Endothelial cell of umbilical vein (primary cell): ENCODE results near the gene ACTL7A. TPM values are rescaled to one million over a fixed set of nuclear protein-coding genes. Genes with fewer than 3 reads are reported as not detected.
"Not testable (repeated sequence)": the region's sequence is repeated elsewhere in the genome, so short reads cannot be mapped to it uniquely, and the experiment has no call there.

ENCODE experiments used
- BruUV-seq: library from RNA; stranded (reverse); fragments of 400-500 nt; replicated peaks from 2 replicates; lab custom pipeline; 2021; lab: Mats Ljungman, UMichigan
- CTCF ChIA-PET: fragments of 300-600, 350-600 bp; sonication (Branson Sonifier 250); formaldehyde crosslinking; loops from one replicate; lab custom pipeline; 2021; ENCODE audit warnings: antibody characterized with exemption, inconsistent platforms; lab: Charles Lee
- POLR2A ChIA-PET: fragments of 300-600, 350-600 bp; sonication (Branson Sonifier 250); formaldehyde crosslinking; loops from one replicate; lab custom pipeline; 2021; ENCODE audit warnings: antibody characterized with exemption, inconsistent platforms; lab: Charles Lee
- DNase-seq: peaks from one replicate; pipeline ENCODE4 v3.0.0-alpha.2; 2011; ENCODE audit warnings: low read depth, low spot score
- FAIRE-seq: peaks from 2 replicates; lab custom pipeline; 2011; peaks lifted over from hg19 to GRCh38; lab: Jason Lieb, UNC
- H2AFZ ChIP-seq: 2 replicates; pipeline ENCODE4 v1.6.0; 2012; ENCODE audit warnings: low read depth, low read length, control low read depth, inconsistent platforms
- H3K27ac ChIP-seq: 2 replicates; pipeline ENCODE4 v1.5.1; 2011; ENCODE audit warnings: low read depth, mild to moderate bottlenecking, control low read depth, low read length, moderate library complexity; ENCODE audit not compliant: insufficient read depth
- H3K27me3 ChIP-seq, 2 experiments: 2 replicates each; pipeline versions ENCODE4 v1.6.0 to v1.6.1; 2011; ENCODE audit warnings: low read length in 2 of 2, mixed read lengths in 1 of 2; ENCODE audit not compliant: control insufficient read depth in 2 of 2, insufficient read depth in 2 of 2
- H3K36me3 ChIP-seq, 2 experiments: 2 replicates in 1 of 2; 3 replicates in 1 of 2; pipeline ENCODE4 v1.5.1; 2011; ENCODE audit warnings: low read length in 2 of 2, mild to moderate bottlenecking in 1 of 2, moderate library complexity in 1 of 2; ENCODE audit not compliant: control insufficient read depth in 2 of 2, insufficient read depth in 2 of 2; ENCODE audit errors: extremely low read depth in 1 of 2
- H3K4me1 ChIP-seq: 3 replicates; pipeline ENCODE4 v1.5.1; 2011; ENCODE audit warnings: mild to moderate bottlenecking, low read length; ENCODE audit not compliant: control insufficient read depth, insufficient read depth; ENCODE audit errors: extremely low read depth
- H3K4me2 ChIP-seq: 2 replicates; pipeline ENCODE4 v1.6.1; 2011; ENCODE audit warnings: low read length, control low read depth, mixed read lengths; ENCODE audit not compliant: insufficient read depth
- H3K4me3 ChIP-seq, 3 experiments: fragments of 200-600 bp in 1 of 3; sonication (generic), shearing (Covaris generic) in 1 of 3; replicated peaks in 1 of 3; 2 replicates each; pipeline ENCODE4 v1.5.1; 2011 to 2016; ENCODE audit warnings: control low read depth in 3 of 3, low read length in 3 of 3, mild to moderate bottlenecking in 2 of 3, inconsistent platforms in 1 of 3, low read depth in 1 of 3, moderate library complexity in 1 of 3; ENCODE audit not compliant: insufficient read depth in 1 of 3
- H3K79me2 ChIP-seq: 2 replicates; pipeline ENCODE4 v1.6.0; 2012; ENCODE audit warnings: low read length, inconsistent platforms; ENCODE audit not compliant: control insufficient read depth, insufficient read depth
- H3K9ac ChIP-seq: replicated peaks from 2 replicates; pipeline ENCODE3; 2011; ENCODE audit warnings: low read length, control low read depth; ENCODE audit not compliant: insufficient read depth; ENCODE audit errors: extremely low read depth
- H3K9me1 ChIP-seq: replicated peaks from 3 replicates; pipeline ENCODE4 v1.6.0; 2011; ENCODE audit warnings: mild to moderate bottlenecking, low read length; ENCODE audit not compliant: control insufficient read depth, insufficient read depth; ENCODE audit errors: extremely low read depth
- H3K9me3 ChIP-seq: replicated peaks from 2 replicates; pipeline ENCODE4 v1.5.1; 2012; ENCODE audit warnings: low read length, inconsistent platforms; ENCODE audit not compliant: control insufficient read depth, insufficient read depth
- H4K20me1 ChIP-seq: replicated peaks from 2 replicates; pipeline ENCODE3; 2011; ENCODE audit warnings: mild to moderate bottlenecking, low read length; ENCODE audit not compliant: control insufficient read depth, insufficient read depth; ENCODE audit errors: extremely low read depth
- CTCF ChIP-seq, 2 donors: IDR thresholded peaks; 1 replicate in 1 of 2; 2 replicates in 1 of 2; pipeline ENCODE4 v1.5.1; 2011; ENCODE audit warnings: low read length in 2 of 2, mild to moderate bottlenecking in 2 of 2, moderate library complexity in 2 of 2, control low read depth in 1 of 2, inconsistent platforms in 1 of 2, low read depth in 1 of 2; ENCODE audit not compliant: insufficient read depth in 1 of 2; ENCODE audit errors: extremely low read depth in 1 of 2
- EZH2 ChIP-seq: IDR thresholded peaks from 2 replicates; pipeline ENCODE4 v1.6.1; 2012; ENCODE audit warnings: borderline replicate concordance, low read depth, mild to moderate bottlenecking, moderate library complexity, low read length, inconsistent platforms; ENCODE audit not compliant: severe bottlenecking
- FOS ChIP-seq: IDR thresholded peaks from 2 replicates; pipeline ENCODE4 v1.6.1; 2011; ENCODE audit warnings: mild to moderate bottlenecking, low read length, moderate library complexity, borderline replicate concordance; ENCODE audit not compliant: insufficient read depth
- GATA2 ChIP-seq: IDR thresholded peaks from 2 replicates; pipeline ENCODE4 v1.7.0; 2011; ENCODE audit warnings: low read depth, mild to moderate bottlenecking, moderate library complexity, mixed read lengths, low read length; ENCODE audit not compliant: insufficient read length, insufficient read depth
- JUN ChIP-seq: IDR thresholded peaks from 2 replicates; pipeline ENCODE4 v1.6.1; 2011; ENCODE audit warnings: borderline replicate concordance, low read depth; ENCODE audit not compliant: insufficient read length, insufficient read depth
- MAX ChIP-seq: IDR thresholded peaks from 2 replicates; pipeline ENCODE4 v1.6.1; 2011; ENCODE audit not compliant: insufficient read depth, insufficient read length
- MYC ChIP-seq: IDR thresholded peaks from one replicate; pipeline ENCODE4 v1.6.1; 2011; ENCODE audit warnings: mild to moderate bottlenecking, low read depth, low read length
- POLR2A ChIP-seq: IDR thresholded peaks from 2 replicates; pipeline ENCODE4 v1.6.1; 2012; ENCODE audit warnings: low read depth, mild to moderate bottlenecking, control low read depth, low read length
- POLR2AphosphoS5 ChIP-seq: IDR thresholded peaks from 2 replicates; pipeline ENCODE4 v1.6.1; 2012; ENCODE audit warnings: low read depth, mild to moderate bottlenecking, control low read depth, low read length, moderate library complexity; ENCODE audit not compliant: insufficient read depth
- dilution Hi-C: fragments of 300-500 bp; cut with MboI; formaldehyde crosslinking; loops from one replicate; pipeline ENCODE4 v1.15.0; 2019; ENCODE audit warnings: low sequenced_read_pairs; ENCODE audit not compliant: extremely low pct_ligation_motif_present
- intact Hi-C: fragments of 100-400 bp; cut with micrococcal nuclease; formaldehyde crosslinking; loops from one replicate; pipeline ENCODE4 v1.10.0; 2022
- polyA plus RNA-seq, 4 experiments: library from polyadenylated mRNA; depleted of rRNA in 3 of 4; stranded (reverse) in 3 of 4; unstranded in 1 of 4; fragments of >200 nt; gene quantifications; 2 replicates each; pipeline versions ENCODE4 v1.2.1 to v1.2.3, GENCODE V29; 2011 to 2012; ENCODE audit warnings: missing spikeins in 1 of 4
- total RNA-seq: library from RNA; stranded (reverse); gene quantifications from 2 replicates; pipeline ENCODE4 v1.2.3, GENCODE V29; 2021

ACTL7A gene
- total and polyA plus RNA-seq, 2 donors (not counting 3 experiments of a cell fraction or from before 2014, with no cell fraction given) = not detected

GRCh38 chr9:108845947-108846346 is 16.1 kb upstream of the ACTL7A start:
- Histone ChIP-seq H2AFZ (no peak overlapping the region), H3K4me1 (peaks cover 14% of the 10 kb centered on the region), H3K27ac (no peak overlapping the region), H3K36me3 (no peaks in the 10 kb centered on the region), H4K20me1 (no peaks in the 10 kb centered on the region), H3K9me1 (no peaks in the 10 kb centered on the region), H3K9ac (no peak overlapping the region), H3K79me2 (no peaks in the 10 kb centered on the region), H3K4me2 (no peak overlapping the region), H3K9me3 (no peaks in the 10 kb centered on the region), H3K27me3 (no peaks in the 10 kb centered on the region), H3K4me3 (no peak overlapping the region)
- POLR2A ChIA-PET = no interaction called here
- no TSS peak for BruUV-seq
- dilution Hi-C loops (no loop called here), intact Hi-C loops (no loop called here)
- TF ChIP-seq POLR2A (no peak), POLR2AphosphoS5 (no peak), FOS (no peak), CTCF (IDR thresholded peaks at IDR 0.05; ENCODE audit: extremely low read depth in 1 of 2, insufficient read depth in 1 of 2, low read depth in 1 of 2, low read length in 2 of 2) (no peak), MAX (no peak), MYC (no peak), JUN (no peak), EZH2 (no peak), GATA2 (no peak)
- FAIRE-seq (no peak), DNase-seq (no peak)
- CTCF ChIA-PET = no interaction called here

GRCh38 chr9:108848296-108848695 is 13.8 kb upstream of the ACTL7A start:
- FAIRE-seq, H3K4me3 ChIP-seq, H3K36me3 ChIP-seq, H3K27ac ChIP-seq, BruUV-seq, H3K9me3 ChIP-seq, H3K9me1 ChIP-seq, H3K9ac ChIP-seq, H2AFZ ChIP-seq, POLR2A ChIA-PET, H3K4me1 ChIP-seq, intact Hi-C loops, H3K27me3 ChIP-seq, H4K20me1 ChIP-seq, dilution Hi-C loops, DNase-seq, H3K79me2 ChIP-seq, H3K4me2 ChIP-seq: not testable (repeated sequence)
- CTCF ChIA-PET = interaction anchor here (1.3 kb wide), 1 partner anchor 106 kb away, joined by 3 read pairs; no protein-coding TSS in a partner anchor
